A673 (cell line): ENCODE results near the gene CALR. TPM values are rescaled to one million over a fixed set of nuclear protein-coding genes. Genes with fewer than 3 reads are reported as not detected.
"Not testable (repeated sequence)": the region's sequence is repeated elsewhere in the genome, so short reads cannot be mapped to it uniquely, and the experiment has no call there.

Experiments
- Bru-seq: library from RNA; stranded (reverse); fragments of 400-500 nt; gene quantifications from one replicate; lab custom pipeline; 2021; lab: Mats Ljungman, UMichigan
- BruChase-seq, 2 experiments: library from RNA; stranded (reverse); fragments of 400-500 nt; gene quantifications; one replicate each; lab custom pipeline; 2021; lab: Mats Ljungman, UMichigan
- BruUV-seq: library from RNA; stranded (reverse); fragments of 400-500 nt; replicated peaks from 2 replicates; lab custom pipeline; 2021; lab: Mats Ljungman, UMichigan
- CTCF ChIA-PET: fragments of 300-600 bp; sonication (Branson Sonifier 250); formaldehyde crosslinking; loops from one replicate; lab custom pipeline; 2022; ENCODE audit warnings: antibody characterized with exemption; lab: Charles Lee
- POLR2A ChIA-PET: fragments of 300-600 bp; sonication (Branson Sonifier 250); formaldehyde crosslinking; loops from one replicate; lab custom pipeline; 2022; ENCODE audit warnings: antibody characterized with exemption; ENCODE audit not compliant: low non-redundant PET; lab: Charles Lee
- DNase-seq: peaks from one replicate; pipeline ENCODE4 v3.0.0-alpha.2; 2015; ENCODE audit warnings: low spot score
- H3K27ac ChIP-seq: fragments of 200-600 bp; sonication (generic); 2 replicates; pipeline ENCODE4 v1.5.1; 2016; ENCODE audit warnings: mixed run types, low read depth, mild to moderate bottlenecking, mixed read lengths, antibody characterized with exemption, low read length; ENCODE audit not compliant: poor library complexity, severe bottlenecking
- H3K27me3 ChIP-seq: fragments of 200-600 bp; sonication (generic); replicated peaks from 2 replicates; pipeline ENCODE4 v1.6.1; 2017; ENCODE audit warnings: mixed run types, low read depth, mild to moderate bottlenecking, mixed read lengths, antibody characterized with exemption, low read length; ENCODE audit not compliant: insufficient read depth, poor library complexity
- H3K36me3 ChIP-seq: fragments of 200-600 bp; sonication (generic); 2 replicates; pipeline ENCODE4 v1.6.1; 2016; ENCODE audit warnings: mixed run types, mild to moderate bottlenecking, mixed read lengths, antibody characterized with exemption, low read length; ENCODE audit not compliant: insufficient read depth, poor library complexity, severe bottlenecking
- H3K4me1 ChIP-seq: fragments of 200-600 bp; sonication (generic); 2 replicates; pipeline ENCODE4 v1.6.1; 2017; ENCODE audit warnings: mixed run types, mild to moderate bottlenecking, mixed read lengths, antibody characterized with exemption, low read length; ENCODE audit not compliant: insufficient read depth, poor library complexity, severe bottlenecking
- H3K4me3 ChIP-seq: fragments of 200-600 bp; sonication (generic); 2 replicates; pipeline ENCODE4 v1.5.1; 2016; ENCODE audit warnings: low read depth, mixed run types, mild to moderate bottlenecking, mixed read lengths, low read length; ENCODE audit not compliant: poor library complexity, severe bottlenecking
- H3K9me3 ChIP-seq: fragments of 200-600 bp; sonication (generic); 2 replicates; pipeline ENCODE4 v1.6.1; 2016; ENCODE audit warnings: mixed run types, low read depth, mild to moderate bottlenecking, mixed read lengths, antibody characterized with exemption, low read length; ENCODE audit not compliant: poor library complexity, severe bottlenecking
- CTCF ChIP-seq: fragments of 300-800, 200-600 bp; sonication (generic); conservative IDR thresholded peaks from 2 replicates; pipeline ENCODE4 v1.5.1; 2017; ENCODE audit warnings: low read depth, mild to moderate bottlenecking, antibody characterized with exemption, low read length, moderate library complexity, mixed read lengths
- EZH2 ChIP-seq: fragments of 200-600 bp; sonication (generic); IDR thresholded peaks from 2 replicates; pipeline ENCODE4 v1.6.1; 2017; ENCODE audit warnings: borderline replicate concordance, low read depth, mild to moderate bottlenecking, mixed read lengths, antibody characterized with exemption, low read length; ENCODE audit not compliant: poor library complexity, severe bottlenecking
- intact Hi-C: fragments of 100-400 bp; cut with micrococcal nuclease; formaldehyde crosslinking; loops from one replicate; pipeline ENCODE4 v1.10.0; 2022; ENCODE audit not compliant: unreplicated experiment
- long read RNA-seq: library from polyadenylated mRNA; stranded (forward); transcript quantifications from one replicate; pipeline ENCODE4 v2.0.0, GENCODE V29; 2022
- total RNA-seq: library from RNA; stranded (reverse); gene quantifications from 2 replicates; pipeline ENCODE4 v1.2.3, GENCODE V29; 2021

Gene CALR
- 994 and 1,019 TPM in 2 replicates for total RNA-seq
- percentile 98 among the genes with signal in this experiment for Bru-seq, nascent RNA
- BruChase-seq, experiment 1, labeled RNA remaining after a 2-hour chase = percentile 99 among the genes with signal in this experiment
- BruChase-seq, experiment 2, labeled RNA remaining after a 6-hour chase = percentile 100 among the genes with signal in this experiment
- long read RNA-seq, transcript CALR-201 (9 exons, 1,903 nt) = major isoform, 395 of 491 reads
- long read RNA-seq, partial matches to known transcripts = 77 of 491 reads
- long read RNA-seq, other reads (novel, unspliced or antisense) = 19 of 491 reads

DNA sequence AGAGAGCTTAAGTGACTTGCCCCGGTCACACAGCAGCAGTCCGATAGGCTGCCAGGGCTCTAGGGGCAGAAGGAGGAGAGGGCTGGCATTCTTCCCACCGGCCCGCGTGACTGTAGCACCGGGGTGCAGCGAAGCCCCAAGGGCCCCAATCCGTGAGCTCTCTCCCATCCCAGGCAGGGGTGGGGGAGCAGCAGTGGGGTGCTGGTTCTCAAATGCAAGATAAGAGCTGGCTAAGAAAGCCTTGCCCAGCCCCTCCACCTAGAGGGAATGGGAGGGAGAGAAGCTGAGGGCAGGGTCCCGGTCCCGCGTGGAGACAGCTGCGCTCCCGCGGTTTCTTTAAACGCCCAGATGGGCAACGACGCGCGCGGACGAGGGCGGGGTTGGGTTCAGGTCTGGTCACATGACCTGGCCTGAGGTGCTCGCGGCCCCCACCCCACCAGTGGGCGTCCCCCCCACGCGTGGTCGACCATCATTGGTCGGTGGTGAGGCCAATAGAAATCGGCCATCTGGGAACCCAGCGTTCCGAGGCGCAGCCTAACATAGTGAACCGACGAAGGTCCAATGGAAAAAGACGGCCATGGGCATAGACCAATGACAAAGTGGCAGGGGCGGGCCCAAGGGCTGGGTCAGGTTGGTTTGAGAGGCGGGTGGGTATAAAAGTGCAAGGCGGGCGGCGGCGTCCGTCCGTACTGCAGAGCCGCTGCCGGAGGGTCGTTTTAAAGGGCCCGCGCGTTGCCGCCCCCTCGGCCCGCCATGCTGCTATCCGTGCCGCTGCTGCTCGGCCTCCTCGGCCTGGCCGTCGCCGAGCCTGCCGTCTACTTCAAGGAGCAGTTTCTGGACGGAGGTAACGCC is at the start of gene CALR:
Gene CALR (plus strand): TSS at position 683 of the 852 bp plus-strand sequence. CDS start 71 bp downstream, at position 754.
- intact Hi-C loops = no loop called here
- no peaks in the 10 kb centered on the region for H3K9me3 ChIP-seq
- BruUV-seq = no TSS peak
- peak within 1 kb of the TSS; percentile 91 for H3K4me3 ChIP-seq
- peak; percentile 100 for DNase-seq
- TF ChIP-seq EZH2 (no peak), CTCF (no peak)
- peaks cover 44% of the 10 kb centered on the region for H3K36me3 ChIP-seq
- POLR2A ChIA-PET = no interaction called here
- peaks cover 32% of the 10 kb centered on the region for H3K4me1 ChIP-seq
- H3K27me3 ChIP-seq = no peaks in the 10 kb centered on the region
- CTCF ChIA-PET = interaction anchor here (0.5 to 0.6 kb wide), 2 partner anchors 161 to 162 kb away, joined by 3 to 4 read pairs; no protein-coding TSS in a partner anchor
- H3K27ac ChIP-seq = peak within 1 kb of the TSS; percentile 95

GRCh38 chr19:12890299-12890786 is 48.1 kb upstream of the CALR start:
- H3K4me3 ChIP-seq = peak overlapping the region; percentile 92
- H3K27me3 ChIP-seq, H3K9me3 ChIP-seq, intact Hi-C loops, H3K4me1 ChIP-seq, DNase-seq, H3K36me3 ChIP-seq: not testable (repeated sequence)
- ChIA-PET POLR2A (interaction anchor here (0.6 to 1.1 kb wide), 5 partner anchors 9 to 1179 kb away, joined by 4 to 9 read pairs (median 8); partner anchors contain the start of gene DNASE2), CTCF (interaction anchor here (0.5 to 0.8 kb wide), 2 partner anchors 52 to 75 kb away, joined by 3 to 6 read pairs; partner anchors contain the start of gene MAST1)
- H3K27ac ChIP-seq = peak overlapping the region; percentile 92
- BruUV-seq = TSS peak; percentile 94

DNA sequence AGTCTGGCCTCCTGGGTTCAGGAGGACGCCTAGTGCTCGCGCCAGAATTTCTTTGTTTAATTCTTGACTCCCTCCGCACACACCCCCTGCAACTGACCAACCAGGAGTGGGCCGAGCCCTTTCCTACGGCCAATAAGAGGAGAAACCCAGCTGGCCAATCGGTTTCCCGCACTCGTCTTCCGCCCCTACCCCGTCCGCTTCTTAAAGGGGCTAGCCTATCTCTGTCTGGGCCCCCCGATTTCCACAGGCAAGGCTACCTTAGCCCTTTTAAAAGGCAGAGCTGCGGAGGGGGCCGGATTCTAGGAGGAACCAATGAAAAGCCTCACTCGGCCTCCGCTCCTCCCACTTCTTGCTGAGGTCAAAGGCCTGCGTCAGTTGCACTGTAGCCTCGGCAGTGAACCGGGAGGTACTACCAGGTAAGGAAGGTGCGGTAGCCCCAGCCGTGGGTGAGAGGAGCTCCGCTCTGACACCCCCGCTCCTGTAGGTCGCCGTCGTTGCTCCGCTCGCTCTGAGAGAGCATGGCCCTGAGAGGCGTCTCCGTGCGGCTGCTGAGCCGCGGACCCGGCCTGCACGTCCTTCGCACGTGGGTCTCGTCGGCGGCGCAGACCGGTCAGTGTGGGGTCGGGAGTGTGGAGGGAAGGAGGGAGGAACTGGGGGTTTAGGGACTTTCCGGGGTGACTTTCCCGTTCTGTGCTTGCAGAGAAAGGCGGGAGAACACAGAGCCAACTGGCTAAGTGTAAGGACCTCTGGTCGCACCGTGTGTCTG is 47.4 kb upstream of the CALR start, which contains the start of gene GCDH:
Gene GCDH (plus strand): TSS at position 374 of the 766 bp plus-strand sequence. CDS start 145 bp downstream, at position 519.
- ChIA-PET POLR2A (interaction anchor here (0.6 to 1.1 kb wide), 4 partner anchors 10 to 1179 kb away, joined by 4 to 9 read pairs (median 8); partner anchors contain the start of gene DNASE2), CTCF (interaction anchor here (0.5 to 0.8 kb wide), 3 partner anchors 52 to 94 kb away, joined by 3 to 6 read pairs (median 3); partner anchors contain the start of gene MAST1)
- Histone ChIP-seq H3K9me3 (no peaks in the 10 kb centered on the region), H3K4me3 (peak within 1 kb of the TSS; percentile 92), H3K27ac (peak within 1 kb of the TSS; percentile 92), H3K27me3 (no peaks in the 10 kb centered on the region), H3K4me1 (peaks cover 6% of the 10 kb centered on the region), H3K36me3 (peaks cover 7% of the 10 kb centered on the region)
- no peak for TF ChIP-seq EZH2
- TF ChIP-seq CTCF = no peak
- no TSS peak for BruUV-seq
- intact Hi-C loops = no loop called here
- peak; percentile 100 for DNase-seq
